ENCODE measurements around the gene PRR5. TPM values are rescaled to one million over a fixed set of nuclear protein-coding genes. Genes with fewer than 3 reads are reported as not detected.

Gene PRR5
- total RNA-seq, 2 donors from 2014 or later, result 12.5 to 20.4 TPM

- intact Hi-C loops (cut with DNase I), result no loop called here
- TF ChIP-seq CTCF (IDR thresholded peaks at IDR 0.05) (no peak), POLR2A (IDR thresholded peaks at IDR 0.05) (no peak)
- H3K36me3 ChIP-seq (replicated peaks in 1 of 2; ENCODE audit: insufficient read depth in 1 of 2, low read depth in 2 of 2), result no peaks in the 10 kb centered on the region
- 43% methylated on average over 4 to 6 of the region's 7 CpGs for WGBS, 2 donors
- ATAC-seq (peak; percentile 14), DNase-seq (no peak)
- peaks cover 43% of the 10 kb centered on the region for H3K4me1 ChIP-seq
- peak overlapping the region; percentile 42 to 83 (median 78) for H3K27ac ChIP-seq
- no peaks in the 10 kb centered on the region for H3K27me3 ChIP-seq
- H3K4me3 ChIP-seq, result no peak overlapping the region
- no peaks in the 10 kb centered on the region for H3K9me3 ChIP-seq
Observed at GRCh38 chr22:44754998-44755397, 53.0 kb downstream of the PRR5 start.

DNA sequence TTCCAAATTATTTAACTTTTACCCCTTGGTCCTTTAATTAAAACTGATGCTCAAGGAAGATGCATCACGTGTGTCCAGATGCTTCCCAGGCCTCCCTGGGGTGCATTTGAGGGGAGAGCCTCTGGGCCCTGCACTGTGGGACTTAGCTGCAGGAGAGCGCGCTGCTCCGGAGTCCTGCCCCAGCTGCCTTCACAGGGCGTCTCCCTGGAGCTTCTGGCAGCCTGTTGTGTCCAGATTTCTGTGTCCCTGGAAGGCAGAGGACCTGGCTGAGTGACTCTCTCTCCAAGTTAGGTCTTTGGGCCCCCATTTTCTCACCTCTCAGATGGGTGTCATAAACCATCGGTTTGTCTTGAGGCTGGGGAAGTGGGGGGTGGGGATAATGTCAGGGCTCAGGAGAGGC, 53.4 kb downstream of the PRR5 start:
- Histone ChIP-seq H3K27me3 (no peaks in the 10 kb centered on the region), H3K36me3 (replicated peaks in 1 of 2; ENCODE audit: insufficient read depth in 1 of 2, low read depth in 2 of 2) (no peaks in the 10 kb centered on the region), H3K27ac (peak overlapping the region; percentile 48 to 83 (median 78)), H3K4me1 (peaks cover 43% of the 10 kb centered on the region), H3K4me3 (no peak overlapping the region), H3K9me3 (no peaks in the 10 kb centered on the region)
- TF ChIP-seq POLR2A (IDR thresholded peaks at IDR 0.05), result no peak
- TF ChIP-seq CTCF (IDR thresholded peaks at IDR 0.05), result no peak
- ATAC-seq (no peak), DNase-seq (no peak)
- intact Hi-C loops (cut with DNase I), result no loop called here
- WGBS, 2 donors, result 29 to 44% methylated on average over 3 to 6 of the region's 6 CpGs

DNA sequence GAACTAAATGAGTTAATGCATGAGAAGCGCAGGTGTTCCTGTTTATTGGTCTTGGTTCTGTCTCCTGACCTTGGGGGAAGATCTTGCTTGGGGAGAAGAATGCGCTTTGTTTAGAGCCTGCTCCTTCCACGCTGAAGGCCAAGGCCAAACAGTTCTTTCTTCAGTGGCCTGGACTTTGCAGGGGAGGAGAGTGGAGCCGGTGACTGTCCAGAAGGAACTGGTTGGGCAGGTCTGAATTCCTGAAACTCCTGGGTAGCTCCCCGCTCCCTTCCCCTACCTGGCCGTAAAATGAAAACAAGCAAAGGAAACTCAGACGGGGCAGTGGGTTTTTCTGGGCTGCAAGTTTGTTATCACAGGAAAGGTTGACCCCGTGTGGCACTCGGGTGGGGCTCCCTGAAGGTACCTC, 54.0 kb downstream of the PRR5 start:
- no peak overlapping the region for H3K4me3 ChIP-seq
- TF ChIP-seq POLR2A (IDR thresholded peaks at IDR 0.05) (no peak), CTCF (IDR thresholded peaks at IDR 0.05) (no peak)

DNA sequence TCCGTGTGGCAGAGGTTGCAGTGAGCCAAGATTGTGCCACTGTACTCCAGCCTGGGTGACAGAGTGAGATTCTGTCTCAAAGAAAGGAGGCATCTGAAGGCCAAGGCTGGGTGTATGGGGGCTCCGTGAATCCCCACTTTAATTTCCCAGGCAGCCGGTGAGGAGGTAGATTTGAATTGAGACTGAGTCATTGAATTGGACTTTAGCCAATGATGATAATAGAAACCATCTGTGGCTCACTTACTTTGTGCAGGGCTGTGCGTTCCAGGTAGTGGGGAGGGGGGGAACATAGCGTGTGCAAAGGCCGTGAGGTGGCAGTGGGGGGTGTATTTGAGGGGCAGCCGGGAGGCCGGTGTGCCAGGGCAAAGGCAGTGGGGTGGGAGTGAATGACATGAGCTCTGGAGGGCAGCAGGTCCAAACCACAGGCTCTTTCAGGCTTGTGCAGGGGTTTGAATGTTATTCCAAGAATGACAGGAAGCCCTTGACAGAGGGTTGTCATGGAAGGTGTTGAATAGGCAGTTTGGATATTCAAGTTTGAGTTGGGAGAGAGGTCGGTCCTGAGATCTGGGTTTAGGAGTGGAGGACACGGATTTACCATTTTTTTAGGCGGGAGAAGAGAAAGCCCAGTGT, 56.5 kb downstream of the PRR5 start:
- H3K36me3 ChIP-seq (replicated peaks in 1 of 2; ENCODE audit: insufficient read depth in 1 of 2, low read depth in 2 of 2), result no peaks in the 10 kb centered on the region
- no peaks in the 10 kb centered on the region for H3K9me3 ChIP-seq
- no peak for ATAC-seq
- no peaks in the 10 kb centered on the region for H3K27me3 ChIP-seq
- H3K4me1 ChIP-seq, result peaks cover 36% of the 10 kb centered on the region
- 59 to 68% methylated on average over 10 to 11 of the region's 11 CpGs for WGBS, 2 donors
- no peak for TF ChIP-seq CTCF (IDR thresholded peaks at IDR 0.05)
- TF ChIP-seq POLR2A (IDR thresholded peaks at IDR 0.05), result no peak
- H3K27ac ChIP-seq, result no peak overlapping the region
- no peak overlapping the region for H3K4me3 ChIP-seq
- no peak for DNase-seq
- intact Hi-C loops (cut with DNase I), result no loop called here

More for the DNA sequence above, 54.0 kb downstream of the PRR5 start:
- DNase-seq, result peak; percentile 68 to 81 (median 74)
- Histone ChIP-seq H3K27ac (peak overlapping the region; percentile 48 to 83 (median 78)), H3K36me3 (replicated peaks in 1 of 2; ENCODE audit: insufficient read depth in 1 of 2, low read depth in 2 of 2) (no peaks in the 10 kb centered on the region), H3K9me3 (no peaks in the 10 kb centered on the region), H3K27me3 (no peaks in the 10 kb centered on the region), H3K4me1 (peaks cover 43% of the 10 kb centered on the region)
- WGBS, 2 donors, result 12 to 17% methylated on average over 8 to 9 of the region's 9 CpGs
- ATAC-seq, result peak; percentile 77
- intact Hi-C loops (cut with DNase I), result no loop called here

DNA sequence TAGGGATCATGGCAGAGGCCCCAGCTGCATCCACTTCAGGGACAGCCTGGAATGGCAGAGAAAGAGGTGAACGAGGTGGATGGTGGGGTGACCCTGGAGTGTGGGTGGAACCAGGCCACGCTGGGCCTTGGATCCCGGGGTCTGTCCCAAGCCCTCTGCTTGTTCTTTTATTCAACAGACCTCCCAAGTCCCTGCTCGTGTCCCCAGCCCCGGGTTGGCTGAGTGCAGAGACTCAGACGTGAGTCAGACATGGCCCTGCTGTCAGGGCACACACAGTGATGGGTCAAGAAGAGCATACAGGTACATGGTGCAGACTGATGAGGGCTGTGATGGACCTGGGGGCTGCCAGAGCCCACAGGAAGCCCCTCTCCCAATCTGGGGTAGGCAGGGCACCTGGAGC, 57.0 kb downstream of the PRR5 start:
- 69 to 83% methylated on average over 3 to 6 of the region's 6 CpGs for WGBS, 2 donors
- Histone ChIP-seq H3K27me3 (no peaks in the 10 kb centered on the region), H3K36me3 (replicated peaks in 1 of 2; ENCODE audit: insufficient read depth in 1 of 2, low read depth in 2 of 2) (no peaks in the 10 kb centered on the region), H3K9me3 (no peaks in the 10 kb centered on the region), H3K4me3 (no peak overlapping the region), H3K27ac (no peak overlapping the region), H3K4me1 (peaks cover 31% of the 10 kb centered on the region)
- DNase-seq (no peak), ATAC-seq (no peak)
- intact Hi-C loops (cut with DNase I), result no loop called here
- no peak for TF ChIP-seq POLR2A (IDR thresholded peaks at IDR 0.05)

Data from body of pancreas (tissue), 4 donors.